Fibroblast of skin of scalp (primary cell): ENCODE results near the gene DDC.

ENCODE experiments used
- DNase-seq: peaks from one replicate; pipeline ENCODE4 v3.0.0-alpha.2; 2013

DDC gene

GRCh38 chr7:50513166-50513871, 51.9 kb downstream of the DDC start:
- no peak for DNase-seq

- no peak for DNase-seq
These were observed 52.8 kb downstream of the DDC start for GRCh38 chr7:50512384-50512783.

GRCh38 chr7:50509459-50509858, 55.7 kb downstream of the DDC start:
- DNase-seq = no peak

DNA sequence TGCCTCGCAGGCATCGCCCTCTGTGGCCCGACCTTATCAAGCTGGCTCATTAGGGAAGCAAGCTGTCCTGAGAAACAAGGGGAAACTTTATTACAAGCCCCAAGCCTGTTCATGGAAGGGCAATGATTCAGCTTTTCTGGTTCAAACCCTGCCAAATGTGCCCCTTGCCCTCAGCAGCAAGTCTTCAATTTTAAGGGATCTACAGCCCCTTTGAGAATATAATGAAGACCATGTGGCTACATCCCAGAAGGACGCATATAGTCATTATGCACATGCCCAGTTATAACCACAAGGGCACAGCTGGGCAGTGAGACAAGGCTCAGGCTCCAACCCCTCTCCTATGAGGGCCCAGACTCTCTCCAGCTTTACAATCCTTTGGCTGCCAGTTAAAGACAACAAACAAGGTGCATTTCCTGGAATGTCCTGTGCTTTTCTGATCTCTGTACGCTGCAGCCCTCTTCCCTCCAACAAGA, 56.7 kb downstream of the DDC start:
- no peak for DNase-seq

DNA sequence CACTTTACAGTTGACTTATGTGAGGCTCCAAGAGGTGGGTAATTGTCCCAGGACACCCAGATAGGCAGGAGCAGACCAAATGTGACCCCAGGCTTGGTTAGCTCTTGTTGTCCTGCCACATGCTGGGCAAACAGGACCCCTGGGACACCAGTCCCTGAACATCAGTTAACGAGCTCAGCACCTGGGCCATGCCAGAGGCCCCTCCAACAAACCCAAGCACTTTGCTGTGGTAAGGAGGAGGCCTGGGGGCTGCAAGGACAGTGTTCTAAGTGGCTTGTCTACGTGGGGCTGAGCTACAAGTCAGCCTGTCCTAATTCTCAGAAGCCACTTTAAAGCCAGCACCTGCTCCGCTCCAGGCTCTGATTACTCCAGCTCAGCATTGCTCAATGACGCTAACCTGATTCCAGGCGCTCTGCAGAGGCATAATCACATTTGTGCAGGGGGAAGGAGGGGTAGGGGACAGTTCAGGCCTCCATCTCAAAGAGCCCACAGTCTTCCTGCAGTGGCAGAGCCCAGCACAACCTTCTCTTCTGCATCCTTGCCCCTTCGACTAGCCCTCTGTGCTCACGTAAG, 57.2 kb downstream of the DDC start:
- no peak for DNase-seq

DNA sequence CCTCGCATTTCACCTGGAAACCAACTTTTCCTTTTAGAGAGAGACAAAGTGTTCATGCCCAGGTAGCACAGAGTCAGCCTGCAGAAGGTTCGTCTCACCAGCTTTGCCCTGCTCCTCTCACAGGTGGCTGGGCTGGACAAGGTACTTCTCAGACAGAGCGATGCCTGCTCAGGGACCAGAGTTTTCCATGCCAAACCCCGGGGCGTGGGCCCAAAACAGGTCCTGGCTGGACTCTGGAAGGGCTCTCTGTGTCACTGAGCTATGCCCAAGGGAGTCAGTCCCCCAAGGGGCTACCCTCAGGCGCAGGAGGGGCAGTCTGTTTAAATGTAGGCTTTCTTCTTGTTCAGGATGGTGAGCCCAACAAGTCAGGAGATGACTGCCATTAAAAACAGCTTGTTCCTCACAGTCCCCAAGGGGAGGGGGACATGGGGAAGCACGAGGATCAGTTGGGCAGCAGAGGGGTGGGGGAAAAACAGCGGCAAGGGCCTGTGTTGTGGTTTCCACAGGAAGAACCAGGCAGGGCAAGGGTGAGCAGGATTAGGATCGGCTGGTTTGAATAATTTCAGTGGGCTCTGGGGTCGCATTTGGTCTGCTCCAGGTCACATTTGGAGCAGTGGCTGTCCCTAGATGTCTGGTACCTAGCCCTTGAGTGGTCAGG, 59.5 kb downstream of the DDC start:
- DNase-seq = no peak

DNA sequence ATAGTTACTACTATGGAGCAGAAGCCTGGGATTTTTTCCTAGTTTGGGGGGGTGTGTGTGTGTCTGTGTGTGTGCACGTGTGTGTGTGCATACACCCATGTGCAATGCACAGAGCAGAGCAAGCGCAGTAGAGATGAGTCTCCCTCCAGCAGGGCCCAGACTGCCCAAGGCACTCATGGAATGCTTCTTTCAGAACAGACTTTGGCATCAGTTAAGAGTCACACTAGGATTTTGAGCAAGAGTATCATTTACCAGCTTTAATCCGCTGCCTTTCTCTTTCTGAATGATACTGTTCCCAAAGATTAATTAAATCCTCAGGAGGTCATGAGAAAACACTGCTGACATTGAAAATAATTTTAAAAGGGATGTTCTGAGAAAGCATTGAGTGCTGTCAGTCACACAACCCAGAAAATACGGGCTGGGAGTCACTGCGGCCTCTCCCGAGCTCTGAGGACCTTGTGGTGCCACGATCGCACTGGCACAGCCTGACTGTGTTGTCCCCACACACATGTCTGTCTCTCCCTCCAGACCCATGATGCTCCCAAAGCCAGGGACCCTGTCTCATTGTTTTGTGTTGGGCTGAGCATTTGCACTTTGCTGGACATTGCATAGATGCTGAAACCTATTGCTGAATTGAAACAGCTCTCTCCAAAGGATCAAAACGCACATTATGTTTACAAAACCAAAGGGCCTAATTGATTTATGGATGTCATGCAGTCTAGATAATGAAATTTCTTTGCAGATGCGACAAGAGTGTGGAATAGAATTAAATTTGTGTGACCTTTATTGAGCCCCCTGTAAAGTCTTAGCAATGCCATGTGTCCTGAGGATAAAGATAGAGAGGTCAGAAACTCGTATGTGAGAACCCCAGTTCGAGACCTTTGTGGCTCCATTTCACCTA, 60.3 kb downstream of the DDC start:
- no peak for DNase-seq

- DNase-seq = no peak
These were observed 62.3 kb downstream of the DDC start for GRCh38 chr7:50502947-50503346.

DNA sequence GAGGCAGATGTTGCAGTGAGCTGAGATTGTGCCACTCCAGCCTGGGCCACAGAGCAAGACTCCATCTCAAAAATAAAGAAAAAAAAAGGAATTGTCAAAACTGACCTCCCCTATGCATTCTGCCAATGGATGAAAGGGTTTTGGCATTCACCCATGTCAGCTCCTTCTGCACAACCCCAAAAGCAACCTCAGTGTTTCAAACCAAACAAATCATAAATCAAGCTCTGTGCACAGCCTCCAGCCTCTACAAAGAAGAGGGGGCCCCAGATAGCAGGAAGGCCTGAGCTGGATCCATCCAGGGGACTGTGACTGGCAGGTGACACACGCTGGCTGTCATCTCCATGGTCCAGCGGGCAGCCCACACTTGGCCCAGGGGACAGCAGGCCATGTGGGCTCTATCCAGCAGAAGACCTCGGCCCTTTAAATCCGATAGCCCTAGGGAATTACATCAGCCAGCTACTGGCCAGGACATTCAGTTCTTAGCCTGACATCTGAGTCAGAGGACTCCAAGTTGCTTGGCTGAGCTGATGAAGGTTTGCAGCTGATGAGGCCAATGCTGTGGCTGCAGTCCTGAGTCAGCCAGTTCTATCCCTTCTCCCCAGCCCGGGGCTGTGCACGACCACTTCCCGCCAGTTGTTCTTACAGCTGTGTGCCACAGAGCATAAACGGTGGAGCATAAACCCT, 63.1 kb downstream of the DDC start:
- peak; percentile 51 for DNase-seq

GRCh38 chr7:50499092-50499491, 66.1 kb downstream of the DDC start:
- no peak for DNase-seq

DNA sequence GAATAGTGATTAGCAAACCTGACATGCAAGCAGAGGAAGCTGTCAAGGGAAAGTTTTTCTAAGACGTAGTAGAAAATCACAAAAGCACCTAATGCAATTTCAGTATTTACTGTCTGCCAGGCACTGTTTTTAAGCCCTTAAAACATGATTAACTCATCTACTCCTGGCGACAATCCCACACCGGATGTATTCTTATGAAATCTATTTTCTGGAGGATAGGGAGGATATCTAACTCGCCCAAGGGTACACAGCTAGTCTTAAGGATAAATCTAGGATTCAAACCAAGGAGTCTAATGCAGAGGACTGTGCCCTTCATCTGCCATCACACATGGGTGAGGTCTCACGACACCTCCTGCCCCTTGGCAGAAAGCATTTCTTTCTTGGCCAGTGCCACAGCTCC, 67.2 kb downstream of the DDC start:
- no peak for DNase-seq

- DNase-seq = peak; percentile 5
These were observed 68.0 kb downstream of the DDC start for GRCh38 chr7:50497068-50497642.

DNA sequence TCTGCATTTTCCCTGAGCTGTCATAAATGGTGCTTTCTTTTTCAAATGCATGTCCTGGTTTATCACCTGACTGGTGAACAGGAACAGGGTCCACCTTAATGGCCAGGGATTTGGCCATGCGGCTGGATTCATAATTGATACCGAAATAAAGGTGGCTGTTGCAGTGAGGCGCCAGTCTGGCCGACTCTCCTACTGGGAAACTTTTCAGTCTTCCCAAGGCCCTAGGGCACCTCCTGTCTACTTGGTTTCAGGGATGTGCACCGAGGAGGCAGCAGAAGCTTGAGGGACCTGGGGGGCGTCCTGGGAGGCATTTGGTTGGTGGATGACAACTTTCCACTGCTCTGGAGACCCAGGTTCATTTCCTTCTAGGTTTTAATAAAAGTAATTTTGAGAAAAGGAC, 68.6 kb downstream of the DDC start:
- no peak for DNase-seq

DNA sequence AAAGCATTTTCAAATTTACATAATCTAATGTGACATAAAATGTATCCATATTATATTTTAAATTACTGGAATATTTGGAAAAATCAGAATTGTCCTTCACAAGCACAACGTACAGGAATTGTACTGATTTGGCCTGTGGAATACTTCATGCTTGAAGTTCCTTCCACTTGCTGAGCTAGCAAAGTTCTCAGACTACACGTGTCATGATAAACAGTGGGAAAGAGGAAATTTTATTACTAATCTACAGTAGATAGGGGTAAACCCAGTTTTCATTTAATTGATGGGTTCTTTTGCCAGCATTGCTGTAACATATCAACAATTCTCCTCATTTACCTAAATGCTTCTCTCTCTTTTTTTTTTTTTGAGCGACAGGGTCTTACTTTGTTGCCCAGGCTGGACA, 69.5 kb downstream of the DDC start:
- DNase-seq = no peak

- DNase-seq = no peak
These were observed 72.3 kb downstream of the DDC start for GRCh38 chr7:50492770-50493519.

- no peak for DNase-seq
These were observed 73.3 kb downstream of the DDC start for GRCh38 chr7:50491943-50492342.

DNA sequence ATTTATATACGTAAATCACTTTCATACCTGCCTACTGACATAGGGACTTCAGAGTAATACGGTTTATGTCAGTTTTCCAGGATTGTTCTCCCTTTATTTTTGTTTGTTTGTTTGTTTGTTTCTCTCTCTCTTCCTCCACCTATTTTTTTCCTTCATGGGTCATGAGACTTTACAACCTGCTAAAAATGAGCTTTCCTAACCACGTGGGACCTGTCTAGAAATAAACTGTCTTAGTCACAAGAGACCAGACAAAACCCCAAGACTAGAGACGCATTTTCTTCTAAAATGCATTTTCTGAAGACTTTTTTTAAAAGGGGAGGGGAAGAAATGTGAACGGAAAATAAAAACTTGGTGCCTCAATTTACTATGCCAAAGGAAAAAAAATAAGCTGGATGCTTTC, 74.0 kb downstream of the DDC start:
- DNase-seq = no peak

DNA sequence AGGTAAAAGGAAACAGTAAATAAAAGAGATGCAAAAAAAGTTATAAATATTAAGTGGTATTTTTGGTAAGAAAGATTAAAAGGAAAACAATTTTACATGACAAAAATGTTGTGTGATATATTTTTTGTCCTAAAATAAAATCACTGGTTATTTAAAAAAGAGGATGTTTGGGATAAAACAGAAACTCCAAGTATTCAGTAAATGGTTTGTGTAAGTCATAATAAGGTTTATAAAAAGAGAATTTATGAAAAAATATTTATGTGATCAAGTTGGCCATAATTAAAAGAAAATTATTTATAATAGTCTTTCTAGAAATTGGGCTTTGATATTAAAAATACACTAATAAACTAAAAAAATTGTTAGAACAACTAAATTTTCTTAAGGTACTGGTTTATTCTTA, 76.8 kb downstream of the DDC start:
- no peak for DNase-seq

GRCh38 chr7:50486512-50486911, 78.7 kb downstream of the DDC start:
- DNase-seq = no peak

DNA sequence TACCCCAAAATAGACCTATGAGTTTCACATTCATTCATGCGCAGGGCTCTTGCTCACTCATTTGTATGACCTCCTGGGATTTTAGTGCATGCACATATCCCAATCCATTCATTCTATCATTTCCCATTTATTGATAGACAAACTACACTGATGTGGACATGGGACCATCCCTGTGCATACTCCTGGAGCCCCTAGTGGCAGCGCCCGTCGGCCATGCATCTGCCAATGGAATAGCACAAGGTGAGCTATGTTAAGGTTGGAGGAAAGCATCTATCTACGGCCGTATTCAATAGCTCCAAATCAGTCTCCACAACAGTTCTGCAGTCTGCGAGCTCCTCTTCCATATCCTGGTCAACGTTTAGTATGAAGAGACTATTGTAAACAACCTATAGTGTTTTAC, 83.3 kb downstream of the DDC start:
- no peak for DNase-seq

- no peak for DNase-seq
These were observed 84.4 kb downstream of the DDC start for GRCh38 chr7:50480797-50481196.
